Thoracic aorta (tissue), 2 donors: Measurements from ENCODE around the gene C4orf51. TPM values are rescaled to one million over a fixed set of nuclear protein-coding genes. Genes with fewer than 3 reads are reported as not detected.

Experiments
- ATAC-seq: fragments of 150-250 bp; one replicate; pipeline ENCODE4 v1.8.0; 2017; ENCODE audit warnings: low read depth; ENCODE audit not compliant: insufficient number of reproducible peaks, low FRiP score
- DNase-seq: peaks from one replicate; pipeline ENCODE4 v3.0.0-alpha.2; 2020; ENCODE audit warnings: low spot score
- H3K27ac ChIP-seq, 2 donors: fragments of 200-600 bp; sonication (generic); 1 replicate in 1 of 2; 2 replicates in 1 of 2; pipeline ENCODE4 v1.5.1; 2016; ENCODE audit warnings: mild to moderate bottlenecking in 2 of 2, moderate library complexity in 2 of 2
- H3K27me3 ChIP-seq: fragments of 200-600 bp; sonication (generic); replicated peaks from 2 replicates; pipeline ENCODE4 v1.6.0; 2016; ENCODE audit warnings: mild to moderate bottlenecking; ENCODE audit not compliant: insufficient read depth
- H3K36me3 ChIP-seq: fragments of 200-600 bp; sonication (generic); one replicate; pipeline ENCODE4 v1.5.1; 2016
- H3K4me1 ChIP-seq, 2 donors: fragments of 200-600 bp; sonication (generic); 1 replicate in 1 of 2; 2 replicates in 1 of 2; pipeline versions ENCODE4 v1.5.1 to v1.6.0; 2016; ENCODE audit warnings: low read depth in 2 of 2, mild to moderate bottlenecking in 1 of 2; ENCODE audit not compliant: control insufficient read depth in 1 of 2
- H3K4me3 ChIP-seq: fragments of 200-600 bp; sonication (generic); 2 replicates; pipeline ENCODE4 v1.5.1; 2016; ENCODE audit warnings: mild to moderate bottlenecking
- H3K9me3 ChIP-seq: fragments of 200-600 bp; sonication (generic); 2 replicates; pipeline ENCODE4 v1.5.1; 2016
- total RNA-seq, 2 donors: library from RNA; depleted of rRNA; stranded (reverse); fragments of >200 nt; gene quantifications; one replicate each; pipeline versions ENCODE4 v1.1.0 to v1.2.3, GENCODE V29; 2016
- TF ChIP-seq, protein P1 (sequence below): fragments of 200-600 bp; sonication (generic); IDR thresholded peaks from one replicate; pipeline ENCODE4 v1.5.1; 2019; ENCODE audit warnings: antibody characterized with exemption

C4orf51 gene
- total RNA-seq, 2 donors from 2014 or later, result not detected

DNA sequence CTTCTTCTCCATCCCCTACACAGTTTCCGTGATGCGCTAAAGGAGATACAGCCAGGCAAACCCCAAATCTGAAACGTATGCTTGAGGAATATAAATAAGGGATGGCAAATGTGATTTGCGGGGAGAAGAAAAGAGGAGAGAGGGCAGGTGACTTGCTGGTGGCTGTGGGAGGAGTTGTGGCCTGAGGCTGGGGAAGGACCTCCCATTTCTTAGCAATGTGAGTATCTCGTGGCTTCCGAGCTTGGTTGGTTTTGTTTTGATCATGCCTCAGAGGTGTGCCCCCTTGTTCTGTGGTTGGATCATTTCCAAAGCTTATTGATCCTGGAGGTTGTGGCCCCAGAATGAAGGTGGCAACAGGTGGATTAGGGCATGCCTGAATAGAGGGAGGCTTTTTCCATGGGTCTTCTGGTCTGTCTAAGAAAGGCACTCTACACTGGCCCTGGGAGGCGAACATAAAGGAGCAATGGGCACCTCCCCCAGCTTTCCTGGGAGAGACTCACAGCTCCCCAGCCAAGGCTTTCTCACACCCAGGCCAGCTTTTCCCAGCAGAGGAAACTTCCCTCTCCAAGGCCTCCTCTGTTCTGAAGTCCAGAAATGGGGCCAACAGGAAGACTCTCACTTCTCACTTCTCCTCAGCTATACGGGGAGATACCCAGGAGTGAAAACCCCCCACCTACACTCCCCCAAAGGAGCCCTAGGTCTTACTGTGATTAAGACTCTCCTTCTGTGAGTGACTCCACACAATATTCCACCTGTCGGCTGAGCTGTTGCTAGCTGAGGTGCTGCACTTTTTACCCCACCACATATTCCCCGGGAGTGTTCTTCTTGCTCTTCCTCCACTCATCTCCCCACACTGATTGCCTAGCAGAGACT, 40.0 kb downstream of the C4orf51 start:
- no peaks in the 10 kb centered on the region for H3K9me3 ChIP-seq
- H3K36me3 ChIP-seq, result no peaks in the 10 kb centered on the region
- H3K4me3 ChIP-seq, result no peak overlapping the region
- H3K27ac ChIP-seq, result no peak overlapping the region
- H3K27me3 ChIP-seq, result no peaks in the 10 kb centered on the region
- no peaks in the 10 kb centered on the region for H3K4me1 ChIP-seq
- TF ChIP-seq, protein P1, sequence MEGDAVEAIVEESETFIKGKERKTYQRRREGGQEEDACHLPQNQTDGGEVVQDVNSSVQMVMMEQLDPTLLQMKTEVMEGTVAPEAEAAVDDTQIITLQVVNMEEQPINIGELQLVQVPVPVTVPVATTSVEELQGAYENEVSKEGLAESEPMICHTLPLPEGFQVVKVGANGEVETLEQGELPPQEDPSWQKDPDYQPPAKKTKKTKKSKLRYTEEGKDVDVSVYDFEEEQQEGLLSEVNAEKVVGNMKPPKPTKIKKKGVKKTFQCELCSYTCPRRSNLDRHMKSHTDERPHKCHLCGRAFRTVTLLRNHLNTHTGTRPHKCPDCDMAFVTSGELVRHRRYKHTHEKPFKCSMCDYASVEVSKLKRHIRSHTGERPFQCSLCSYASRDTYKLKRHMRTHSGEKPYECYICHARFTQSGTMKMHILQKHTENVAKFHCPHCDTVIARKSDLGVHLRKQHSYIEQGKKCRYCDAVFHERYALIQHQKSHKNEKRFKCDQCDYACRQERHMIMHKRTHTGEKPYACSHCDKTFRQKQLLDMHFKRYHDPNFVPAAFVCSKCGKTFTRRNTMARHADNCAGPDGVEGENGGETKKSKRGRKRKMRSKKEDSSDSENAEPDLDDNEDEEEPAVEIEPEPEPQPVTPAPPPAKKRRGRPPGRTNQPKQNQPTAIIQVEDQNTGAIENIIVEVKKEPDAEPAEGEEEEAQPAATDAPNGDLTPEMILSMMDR, result no peak
- ATAC-seq, result no peak
- no peak for DNase-seq

DNA sequence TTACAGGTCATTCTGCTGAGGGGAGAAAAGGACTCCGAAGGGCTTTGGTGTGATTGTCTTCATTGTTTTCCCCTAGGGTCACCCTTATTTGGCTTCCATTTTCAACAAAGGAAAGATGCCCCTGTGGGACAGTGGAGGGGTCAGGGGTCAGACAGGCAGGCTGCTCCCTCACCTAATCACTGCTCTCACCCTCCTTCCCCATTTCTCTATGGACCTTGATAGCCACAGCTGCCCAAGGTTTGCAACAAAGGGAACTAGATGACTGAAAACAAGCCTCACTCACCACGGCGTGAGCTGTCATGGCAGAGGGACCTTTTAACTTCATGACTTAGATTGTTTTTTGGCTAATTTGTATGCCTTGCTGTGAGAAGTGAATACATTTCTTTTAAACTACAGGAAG, 40.7 kb downstream of the C4orf51 start:
- H3K4me1 ChIP-seq, result no peaks in the 10 kb centered on the region
- ATAC-seq (no peak), DNase-seq (no peak)
- H3K27ac ChIP-seq, result no peak overlapping the region
- TF ChIP-seq, protein P1, result no peak
- H3K36me3 ChIP-seq, result no peaks in the 10 kb centered on the region
- H3K9me3 ChIP-seq, result no peaks in the 10 kb centered on the region
- no peaks in the 10 kb centered on the region for H3K27me3 ChIP-seq
- H3K4me3 ChIP-seq, result no peak overlapping the region

DNA sequence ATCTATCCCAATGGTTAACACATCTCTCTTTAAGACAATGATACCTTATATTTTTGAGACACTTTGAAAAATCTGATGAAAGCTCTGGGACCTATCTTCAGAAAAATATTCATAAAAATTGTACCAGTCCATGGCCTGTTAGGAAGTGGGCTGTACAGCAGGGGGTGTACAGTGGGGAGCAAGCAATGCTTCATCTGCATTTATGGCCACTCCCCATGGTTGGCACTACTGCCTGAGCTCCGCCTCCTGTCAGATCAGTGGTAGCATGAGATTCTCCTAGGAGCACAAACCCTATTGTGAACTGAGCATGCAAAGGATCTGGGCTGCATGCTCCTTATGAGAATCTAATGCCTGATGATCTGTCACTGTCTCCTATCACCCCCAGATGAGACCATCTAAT, 42.6 kb downstream of the C4orf51 start:
- no peaks in the 10 kb centered on the region for H3K36me3 ChIP-seq
- H3K4me3 ChIP-seq, result no peak overlapping the region
- H3K27ac ChIP-seq, result no peak overlapping the region
- DNase-seq (no peak), ATAC-seq (no peak)
- H3K27me3 ChIP-seq, result no peaks in the 10 kb centered on the region
- TF ChIP-seq, protein P1, result no peak
- no peaks in the 10 kb centered on the region for H3K4me1 ChIP-seq
- no peaks in the 10 kb centered on the region for H3K9me3 ChIP-seq

DNA sequence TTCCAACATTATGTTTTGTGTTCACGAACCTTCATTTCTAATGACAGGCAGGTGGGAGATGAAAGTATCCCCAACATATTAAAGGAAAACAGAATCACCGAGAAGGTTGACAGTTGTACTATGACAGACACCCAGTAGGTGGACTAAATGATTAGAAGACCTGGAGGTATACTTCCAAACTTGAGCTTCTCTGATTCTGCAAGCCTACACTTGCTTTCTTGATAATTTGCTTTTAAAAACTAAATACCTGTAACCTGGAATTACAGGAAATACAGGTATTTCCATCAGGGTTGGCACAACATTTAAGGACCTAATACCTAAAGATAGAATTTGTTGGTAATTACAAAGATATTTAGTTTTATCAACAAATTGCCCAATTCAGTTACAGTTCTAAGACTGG, 43.4 kb downstream of the C4orf51 start:
- DNase-seq (no peak), ATAC-seq (no peak)
- Histone ChIP-seq H3K4me3 (no peak overlapping the region), H3K27me3 (no peaks in the 10 kb centered on the region), H3K27ac (no peak overlapping the region), H3K9me3 (no peaks in the 10 kb centered on the region), H3K4me1 (no peaks in the 10 kb centered on the region), H3K36me3 (no peaks in the 10 kb centered on the region)
- TF ChIP-seq, protein P1, result no peak

DNA sequence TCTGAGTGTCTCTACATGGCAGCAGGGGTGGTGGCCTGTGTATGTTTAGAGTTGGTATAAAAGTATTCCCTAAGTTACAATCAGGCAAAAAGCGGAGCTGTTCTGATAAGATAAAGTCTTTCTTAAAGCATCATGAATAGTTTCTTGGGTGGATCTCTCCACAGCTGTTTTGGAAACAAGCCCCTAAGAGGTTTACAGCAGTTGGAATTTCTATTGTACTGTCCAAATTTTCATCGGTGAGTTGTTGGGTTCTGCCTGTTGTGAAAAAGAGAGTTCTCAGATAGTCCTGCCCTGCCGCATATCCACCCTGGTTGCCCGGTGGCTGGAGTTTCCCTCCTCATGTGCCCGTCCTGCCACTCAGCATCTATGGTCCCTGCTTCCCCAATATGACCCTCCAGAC, 50.1 kb downstream of the C4orf51 start:
- no peak overlapping the region for H3K27ac ChIP-seq
- TF ChIP-seq, protein P1, result no peak
- H3K4me1 ChIP-seq, result peaks cover 11 to 20% of the 10 kb centered on the region in 2 donors
- no peak overlapping the region for H3K4me3 ChIP-seq
- no peaks in the 10 kb centered on the region for H3K36me3 ChIP-seq
- H3K9me3 ChIP-seq, result no peaks in the 10 kb centered on the region
- DNase-seq, result no peak
- ATAC-seq, result no peak
- H3K27me3 ChIP-seq, result no peaks in the 10 kb centered on the region
